GM19240 (cell line): Measurements from ENCODE around the gene GSTA3.
"Not testable (repeated sequence)": the region's sequence is repeated elsewhere in the genome, so short reads cannot be mapped to it uniquely, and the experiment has no call there.

ENCODE experiments used
- DNase-seq: peaks from one replicate; pipeline ENCODE4 v3.0.0; 2011; ENCODE audit warnings: low spot score; ENCODE audit not compliant: insufficient read length

GSTA3 gene

GRCh38 chr6:52868240-52868639 lies 41.3 kb downstream of the GSTA3 start:
- no peak for DNase-seq

GRCh38 chr6:52861151-52861550 lies 48.3 kb downstream of the GSTA3 start:
- not testable (repeated sequence) for DNase-seq

GRCh38 chr6:52858416-52858815 lies 51.1 kb downstream of the GSTA3 start:
- DNase-seq = no peak

- not testable (repeated sequence) for DNase-seq
Measured at GRCh38 chr6:52856137-52856536, 53.4 kb downstream of the GSTA3 start.

- DNase-seq = no peak
Measured at GRCh38 chr6:52849137-52849536, 60.4 kb downstream of the GSTA3 start.
